Neural cell (in vitro differentiated cells): Measurements from ENCODE around the gene FGFR1OP2. TPM values are rescaled to one million over a fixed set of nuclear protein-coding genes. Genes with fewer than 3 reads are reported as not detected.

Source experiments
- H2AFZ ChIP-seq: fragments of 200-600, 300-800 bp; sonication (generic), shearing (Covaris generic); 2 replicates; pipeline ENCODE4 v1.6.0; 2014; ENCODE audit warnings: low read depth, mild to moderate bottlenecking, antibody characterized with exemption, low read length, moderate library complexity
- H3F3A ChIP-seq: fragments of 200-600 bp; shearing (Covaris generic); 2 replicates; pipeline ENCODE4 v1.6.1; 2016; ENCODE audit warnings: mild to moderate bottlenecking, moderate library complexity, mixed read lengths, antibody characterized with exemption, low read length; ENCODE audit not compliant: insufficient read depth, poor library complexity, severe bottlenecking
- H3K27ac ChIP-seq: fragments of 200-600, 300-800 bp; sonication (generic), shearing (Covaris generic); 2 replicates; pipeline ENCODE4 v1.5.1; 2014; ENCODE audit warnings: mild to moderate bottlenecking, low read length, moderate library complexity
- H3K27me3 ChIP-seq: fragments of 300-800, 200-600 bp; sonication (generic), shearing (Covaris generic); 2 replicates; pipeline ENCODE4 v1.6.0; 2014; ENCODE audit warnings: mild to moderate bottlenecking, low read depth, low read length, moderate library complexity; ENCODE audit not compliant: insufficient read depth
- H3K36me3 ChIP-seq: fragments of 300-800, 200-600 bp; sonication (generic), shearing (Covaris generic); 2 replicates; pipeline ENCODE4 v1.5.1; 2014; ENCODE audit warnings: mild to moderate bottlenecking, antibody characterized with exemption, low read length, moderate library complexity; ENCODE audit not compliant: insufficient read depth
- H3K4me2 ChIP-seq: fragments of 300-800, 200-600 bp; sonication (generic), shearing (Covaris generic); 2 replicates; pipeline ENCODE4 v1.6.0; 2014; ENCODE audit warnings: mild to moderate bottlenecking, low read length
- H3K4me3 ChIP-seq: fragments of 300-800, 200-600 bp; sonication (generic), shearing (Covaris generic); 2 replicates; pipeline ENCODE4 v1.5.1; 2014; ENCODE audit warnings: mild to moderate bottlenecking, low read length, moderate library complexity
- H3K79me2 ChIP-seq: fragments of 200-600 bp; shearing (Covaris generic); replicated peaks from 2 replicates; pipeline ENCODE4 v1.6.0; 2014; ENCODE audit warnings: mild to moderate bottlenecking, low read length, moderate library complexity; ENCODE audit not compliant: insufficient read depth
- H3K9ac ChIP-seq: fragments of 300-800, 200-600 bp; sonication (generic), shearing (Covaris generic); 2 replicates; pipeline ENCODE4 v1.6.1; 2016; ENCODE audit warnings: mild to moderate bottlenecking, low read length, mixed read lengths
- H3K9me2 ChIP-seq: fragments of 200-600 bp; shearing (Covaris generic); 2 replicates; pipeline ENCODE4 v1.6.1; 2016; ENCODE audit warnings: mild to moderate bottlenecking, low read length, mixed read lengths; ENCODE audit not compliant: insufficient read depth
- H3K9me3 ChIP-seq: fragments of 200-600, 300-800 bp; sonication (generic), shearing (Covaris generic); 2 replicates; pipeline ENCODE4 v1.6.1; 2016; ENCODE audit warnings: mild to moderate bottlenecking, mixed run types, low read length, moderate library complexity, mixed read lengths
- H4K20me1 ChIP-seq: fragments of 200-600 bp; shearing (Covaris generic); 2 replicates; pipeline ENCODE4 v1.6.1; 2016; ENCODE audit warnings: mild to moderate bottlenecking, mixed run types; ENCODE audit not compliant: insufficient read depth
- CTCF ChIP-seq: fragments of 450-650 bp; IDR thresholded peaks from 2 replicates; pipeline ENCODE4 v1.5.1; 2014; ENCODE audit warnings: antibody characterized with exemption, mild to moderate bottlenecking, moderate library complexity; ENCODE audit not compliant: poor library complexity, severe bottlenecking
- EP300 ChIP-seq: fragments of 450-650 bp; conservative IDR thresholded peaks from 2 replicates; pipeline ENCODE4 v1.6.1; 2014; ENCODE audit warnings: antibody characterized with exemption, mild to moderate bottlenecking, moderate library complexity; ENCODE audit not compliant: poor library complexity, severe bottlenecking
- EZH2 ChIP-seq: fragments of 200-600, 300-800 bp; shearing (Covaris generic), sonication (generic); IDR thresholded peaks from 2 replicates; pipeline ENCODE4 v1.6.1; 2014; ENCODE audit warnings: antibody characterized with exemption, low read length, borderline replicate concordance, mild to moderate bottlenecking; ENCODE audit not compliant: insufficient read depth, poor library complexity, severe bottlenecking
- MXI1 ChIP-seq: fragments of 450-650 bp; conservative IDR thresholded peaks from 2 replicates; pipeline ENCODE4 v1.6.1; 2014; ENCODE audit warnings: antibody characterized with exemption, mild to moderate bottlenecking; ENCODE audit not compliant: poor library complexity, severe bottlenecking
- POLR2AphosphoS5 ChIP-seq: IDR thresholded peaks from 2 replicates; pipeline ENCODE4 v1.6.1; 2012
- RAD21 ChIP-seq: fragments of 450-650 bp; conservative IDR thresholded peaks from 2 replicates; pipeline ENCODE4 v1.6.1; 2014; ENCODE audit warnings: antibody characterized with exemption, mild to moderate bottlenecking, moderate library complexity
- SMC3 ChIP-seq: fragments of 450-650 bp; conservative IDR thresholded peaks from 2 replicates; pipeline ENCODE4 v1.6.1; 2014; ENCODE audit warnings: antibody characterized with exemption, mild to moderate bottlenecking, moderate library complexity; ENCODE audit not compliant: poor library complexity
- TAF1 ChIP-seq: IDR thresholded peaks from 2 replicates; pipeline ENCODE4 v1.6.1; 2012; ENCODE audit warnings: low read depth
- polyA plus RNA-seq: library from polyadenylated mRNA; depleted of rRNA; stranded (reverse); fragments of >200 nt; gene quantifications from 2 replicates; pipeline ENCODE4 v1.2.3, GENCODE V29; 2014
- TF ChIP-seq, protein P1 (sequence below): IDR thresholded peaks from 2 replicates; pipeline ENCODE4 v1.6.1; 2012; ENCODE audit warnings: borderline replicate concordance

Gene FGFR1OP2
- polyA plus RNA-seq, 1 donor from 2014 or later = 79.4 TPM

DNA sequence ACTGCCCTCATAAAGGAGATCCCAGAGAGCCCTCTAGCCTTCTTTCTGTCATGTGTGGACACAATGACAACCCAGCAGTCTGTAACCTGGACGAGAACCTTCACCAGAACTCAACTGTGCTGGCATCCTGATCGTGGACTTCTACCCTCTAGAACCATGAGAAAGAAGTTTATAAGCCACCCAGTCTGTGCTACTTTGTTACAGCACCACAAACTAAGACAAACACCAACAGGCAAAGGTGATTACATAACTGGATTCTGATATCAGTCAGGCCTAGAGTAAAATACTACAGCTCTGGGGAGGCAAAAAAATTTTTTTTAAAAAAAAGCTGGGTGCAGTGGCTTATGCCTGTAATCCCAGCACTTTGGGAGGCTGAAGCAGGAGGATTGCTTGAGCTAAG lies 57.4 kb downstream of the FGFR1OP2 start:
- no peak overlapping the region for H2AFZ ChIP-seq
- H3K79me2 ChIP-seq = no peaks in the 10 kb centered on the region
- H3K4me3 ChIP-seq = no peak overlapping the region
- H3F3A ChIP-seq = no peaks in the 10 kb centered on the region
- TF ChIP-seq POLR2AphosphoS5 (no peak), TAF1 (no peak), EZH2 (no peak)
- no peaks in the 10 kb centered on the region for H4K20me1 ChIP-seq
- no peaks in the 10 kb centered on the region for H3K36me3 ChIP-seq
- H3K27me3 ChIP-seq = no peaks in the 10 kb centered on the region
- H3K27ac ChIP-seq = no peak overlapping the region
- H3K9ac ChIP-seq = no peak overlapping the region
- H3K9me2 ChIP-seq = no peaks in the 10 kb centered on the region
- H3K4me2 ChIP-seq = no peak overlapping the region
- no peaks in the 10 kb centered on the region for H3K9me3 ChIP-seq

GRCh38 chr12:26997003-26997402 lies 58.7 kb downstream of the FGFR1OP2 start:
- Histone ChIP-seq H3K9me3 (no peaks in the 10 kb centered on the region), H3K27me3 (no peaks in the 10 kb centered on the region), H3K4me2 (no peak overlapping the region), H4K20me1 (no peaks in the 10 kb centered on the region), H3K4me3 (no peak overlapping the region), H3K79me2 (no peaks in the 10 kb centered on the region), H3K27ac (no peak overlapping the region), H3K36me3 (no peaks in the 10 kb centered on the region), H2AFZ (no peak overlapping the region), H3K9ac (no peak overlapping the region), H3K9me2 (no peaks in the 10 kb centered on the region), H3F3A (no peaks in the 10 kb centered on the region)
- TF ChIP-seq CTCF (no peak), SMC3 (no peak)

DNA sequence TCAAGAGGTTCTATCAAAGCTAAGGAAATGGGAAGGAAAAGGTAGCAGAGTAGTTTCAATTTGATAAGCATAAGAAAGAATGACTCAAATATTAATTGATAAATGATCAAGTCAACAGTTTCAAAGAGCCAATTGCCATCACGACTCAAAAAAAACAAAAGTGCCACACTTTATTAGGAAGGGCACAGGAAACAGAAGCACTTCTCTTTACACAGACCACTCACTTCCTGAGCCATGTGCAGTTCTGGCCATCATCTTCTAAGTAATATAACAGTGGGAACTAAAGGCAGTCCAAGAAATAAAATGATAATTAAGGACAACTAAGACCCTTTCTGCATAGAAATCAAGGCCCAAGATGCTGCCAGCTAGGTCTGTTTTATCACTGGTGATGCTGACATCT lies 62.7 kb downstream of the FGFR1OP2 start:
- Histone ChIP-seq H3K27me3 (no peaks in the 10 kb centered on the region), H4K20me1 (no peaks in the 10 kb centered on the region), H3K36me3 (no peaks in the 10 kb centered on the region), H2AFZ (no peak overlapping the region), H3K4me2 (no peak overlapping the region), H3K79me2 (no peaks in the 10 kb centered on the region), H3K27ac (no peak overlapping the region), H3K9me2 (no peaks in the 10 kb centered on the region), H3K9ac (no peak overlapping the region), H3K4me3 (no peak overlapping the region), H3F3A (no peaks in the 10 kb centered on the region), H3K9me3 (no peaks in the 10 kb centered on the region)
- TF ChIP-seq SMC3 (no peak), MXI1 (no peak), TAF1 (no peak), EZH2 (no peak), POLR2AphosphoS5 (no peak), CTCF (no peak), EP300 (no peak), RAD21 (no peak)
- TF ChIP-seq, protein P1, sequence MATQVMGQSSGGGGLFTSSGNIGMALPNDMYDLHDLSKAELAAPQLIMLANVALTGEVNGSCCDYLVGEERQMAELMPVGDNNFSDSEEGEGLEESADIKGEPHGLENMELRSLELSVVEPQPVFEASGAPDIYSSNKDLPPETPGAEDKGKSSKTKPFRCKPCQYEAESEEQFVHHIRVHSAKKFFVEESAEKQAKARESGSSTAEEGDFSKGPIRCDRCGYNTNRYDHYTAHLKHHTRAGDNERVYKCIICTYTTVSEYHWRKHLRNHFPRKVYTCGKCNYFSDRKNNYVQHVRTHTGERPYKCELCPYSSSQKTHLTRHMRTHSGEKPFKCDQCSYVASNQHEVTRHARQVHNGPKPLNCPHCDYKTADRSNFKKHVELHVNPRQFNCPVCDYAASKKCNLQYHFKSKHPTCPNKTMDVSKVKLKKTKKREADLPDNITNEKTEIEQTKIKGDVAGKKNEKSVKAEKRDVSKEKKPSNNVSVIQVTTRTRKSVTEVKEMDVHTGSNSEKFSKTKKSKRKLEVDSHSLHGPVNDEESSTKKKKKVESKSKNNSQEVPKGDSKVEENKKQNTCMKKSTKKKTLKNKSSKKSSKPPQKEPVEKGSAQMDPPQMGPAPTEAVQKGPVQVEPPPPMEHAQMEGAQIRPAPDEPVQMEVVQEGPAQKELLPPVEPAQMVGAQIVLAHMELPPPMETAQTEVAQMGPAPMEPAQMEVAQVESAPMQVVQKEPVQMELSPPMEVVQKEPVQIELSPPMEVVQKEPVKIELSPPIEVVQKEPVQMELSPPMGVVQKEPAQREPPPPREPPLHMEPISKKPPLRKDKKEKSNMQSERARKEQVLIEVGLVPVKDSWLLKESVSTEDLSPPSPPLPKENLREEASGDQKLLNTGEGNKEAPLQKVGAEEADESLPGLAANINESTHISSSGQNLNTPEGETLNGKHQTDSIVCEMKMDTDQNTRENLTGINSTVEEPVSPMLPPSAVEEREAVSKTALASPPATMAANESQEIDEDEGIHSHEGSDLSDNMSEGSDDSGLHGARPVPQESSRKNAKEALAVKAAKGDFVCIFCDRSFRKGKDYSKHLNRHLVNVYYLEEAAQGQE = no peak
